GM12878 (cell line): Measurements from ENCODE around the gene PDZD8. TPM values are rescaled to one million over a fixed set of nuclear protein-coding genes. Genes with fewer than 3 reads are reported as not detected.

Source experiments
- CBX3 ChIP-seq: fragments of 200-600 bp; sonication (generic); IDR thresholded peaks from 2 replicates; pipeline ENCODE4 v1.6.1; 2016; ENCODE audit warnings: low read depth, borderline replicate concordance
- CBX5 ChIP-seq: sonication (generic); IDR thresholded peaks from 2 replicates; pipeline ENCODE4 v1.6.1; 2016; ENCODE audit warnings: low read depth, moderate library complexity, mild to moderate bottlenecking, inconsistent platforms
- CEBPZ ChIP-seq: fragments of 150-350 bp; IDR thresholded peaks from 2 replicates; pipeline ENCODE4 v1.6.1; 2016; ENCODE audit warnings: low read depth, low read length
- EGR1 ChIP-seq, 2 experiments: IDR thresholded peaks; 1 replicate in 1 of 2; 2 replicates in 1 of 2; pipeline ENCODE4 v1.6.1; 2011 to 2012; ENCODE audit warnings: low read depth in 2 of 2, low read length in 2 of 2, borderline replicate concordance in 1 of 2, mild to moderate bottlenecking in 1 of 2, moderate library complexity in 1 of 2
- IRF5 ChIP-seq: fragments of 450-650 bp; IDR thresholded peaks from 2 replicates; pipeline ENCODE4 v1.6.1; 2017; ENCODE audit warnings: borderline replicate concordance
- MEF2A ChIP-seq: IDR thresholded peaks from 2 replicates; pipeline ENCODE4 v1.6.1; 2011; ENCODE audit warnings: low read depth, mild to moderate bottlenecking, low read length, moderate library complexity; ENCODE audit not compliant: insufficient read depth
- NFYB ChIP-seq: IDR thresholded peaks from 2 replicates; pipeline ENCODE4 v1.6.1; 2011; ENCODE audit warnings: low read depth, mild to moderate bottlenecking, low read length, improper control_type of control experiment, moderate library complexity; ENCODE audit not compliant: insufficient read depth
- NR2C1 ChIP-seq: fragments of 450-650 bp; IDR thresholded peaks from 2 replicates; pipeline ENCODE4 v1.6.1; 2017; ENCODE audit warnings: antibody characterized with exemption, mild to moderate bottlenecking, moderate library complexity
- PRDM15 ChIP-seq: fragments of 450-650 bp; formaldehyde crosslinking; IDR thresholded peaks from 2 replicates; pipeline ENCODE4 v1.4.0; 2020; ENCODE audit warnings: mild to moderate bottlenecking, moderate library complexity
- RAD21 ChIP-seq: IDR thresholded peaks from 2 replicates; pipeline ENCODE4 v1.6.1; 2011; ENCODE audit warnings: mild to moderate bottlenecking, low read depth, low read length, moderate library complexity; ENCODE audit not compliant: insufficient read depth
- RBBP5 ChIP-seq: fragments of 200-600 bp; sonication (generic); conservative IDR thresholded peaks from 2 replicates; pipeline ENCODE4 v1.6.1; 2016
- RUNX3 ChIP-seq: IDR thresholded peaks from 2 replicates; pipeline ENCODE4 v1.6.1; 2012; ENCODE audit warnings: low read length, inconsistent platforms
- SKIL ChIP-seq: fragments of 450-650 bp; IDR thresholded peaks from 2 replicates; pipeline ENCODE4 v1.6.1; 2017; ENCODE audit warnings: mild to moderate bottlenecking, low read depth, inconsistent platforms; ENCODE audit not compliant: poor library complexity, severe bottlenecking
- ZNF687 ChIP-seq: fragments of 450-650 bp; IDR thresholded peaks from 2 replicates; pipeline ENCODE4 v1.6.1; 2017; ENCODE audit warnings: mild to moderate bottlenecking, moderate library complexity
- polyA plus RNA-seq, 11 experiments: library from polyadenylated mRNA; depleted of rRNA in 4 of 11; unstranded in 6 of 11; stranded (reverse) in 5 of 11; fragments of >200 nt; fragmentation: Nextera tagmentation in 4 of 11; fragmentation: Illumina TruSeq in 1 of 11; extraction: Ambion mirVana in 4 of 11; extraction: Trizol in 1 of 11; gene quantifications; 1 replicate in 1 of 11; 2 replicates in 10 of 11; pipeline versions ENCODE4 v1.2.1 to v1.2.3, GENCODE V29; 2011 to 2016; ENCODE audit warnings: inconsistent platforms in 2 of 11, missing spikeins in 2 of 11, low read depth in 1 of 11
- total RNA-seq, 4 experiments: library from RNA; depleted of rRNA in 3 of 4; stranded (reverse); fragments of >200 nt in 3 of 4; fragmentation: Illumina TruSeq in 1 of 4; extraction: Trizol in 1 of 4; gene quantifications; 2 replicates each; pipeline versions ENCODE4 v1.2.1 to v1.2.3, GENCODE V29; 2013 to 2021

The PDZD8 gene
- total and polyA plus RNA-seq, 10 of the 15 experiments (the other 5 are each of a cell fraction or from before 2014, with no cell fraction given): 2.0 to 21.2 (median 6.7) TPM

GRCh38 chr10:117255835-117256460 lies 119.3 kb downstream of the PDZD8 start (continued):
- TF ChIP-seq ZNF687 (no peak), EGR1 (IDR thresholded peaks at IDR 0.05; ENCODE audit: borderline replicate concordance in 1 of 2, low read depth in 2 of 2, low read length in 2 of 2) (no peak), CBX3 (no peak), CBX5 (no peak), RAD21 (no peak), NR2C1 (no peak), NFYB (no peak), RUNX3 (no peak), CEBPZ (no peak), SKIL (no peak), IRF5 (no peak), PRDM15 (no peak), RBBP5 (no peak), MEF2A (no peak)
